HTR-8/SVneo (cell line): ENCODE results near the gene ARRB2.
"Not testable (repeated sequence)": the region's sequence is repeated elsewhere in the genome, so short reads cannot be mapped to it uniquely, and the experiment has no call there.

Experiments
- DNase-seq: peaks from one replicate; pipeline ENCODE4 v3.0.0; 2011; ENCODE audit warnings: low spot score, mixed read lengths; ENCODE audit not compliant: insufficient read length
- FAIRE-seq: peaks from 2 replicates; lab custom pipeline; 2011; peaks lifted over from hg19 to GRCh38; lab: Jason Lieb, UNC

Gene ARRB2

GRCh38 chr17:4709794-4710692 lies at the start of gene ARRB2:
ARRB2 (plus strand) TSS chr17:4710632; CDS start chr17:4710722, 90 bp downstream.
- DNase-seq (peak; percentile 98), FAIRE-seq (peak; percentile 99)

- no peak for DNase-seq
- no peak for FAIRE-seq
Measured at GRCh38 chr17:4663711-4664110, 46.7 kb upstream of the ARRB2 start.

GRCh38 chr17:4664230-4664629 lies 46.2 kb upstream of the ARRB2 start:
- DNase-seq (no peak), FAIRE-seq (no peak)

GRCh38 chr17:4665027-4665426 lies 45.4 kb upstream of the ARRB2 start:
- no peak for FAIRE-seq
- no peak for DNase-seq

GRCh38 chr17:4666296-4666695 lies 44.1 kb upstream of the ARRB2 start:
- DNase-seq (no peak), FAIRE-seq (no peak)

- DNase-seq (no peak), FAIRE-seq (no peak)
Measured at GRCh38 chr17:4667166-4667565, 43.3 kb upstream of the ARRB2 start.

- FAIRE-seq: no peak
Measured at GRCh38 chr17:4672055-4672630, 38.3 kb upstream of the ARRB2 start.

DNA sequence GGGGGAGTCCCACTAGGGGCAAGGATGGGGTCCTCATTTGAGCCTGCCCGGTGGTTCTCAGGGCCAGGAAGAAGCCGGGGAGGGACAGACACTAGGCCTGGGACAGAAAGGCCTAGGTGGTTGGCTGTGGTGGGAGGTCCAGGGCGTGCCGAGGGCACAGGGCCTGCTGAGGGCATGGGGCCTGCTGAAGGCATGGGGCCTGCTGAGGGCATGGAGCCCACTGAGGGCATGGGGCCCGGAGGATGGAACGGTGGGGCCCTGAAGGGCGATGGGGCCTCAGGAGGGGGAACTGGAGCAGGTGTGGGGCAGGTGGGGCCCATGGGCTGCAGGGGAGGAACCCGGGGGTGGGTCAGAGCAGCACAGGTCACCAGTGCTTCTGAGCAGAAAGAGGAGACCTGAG lies 37.7 kb upstream of the ARRB2 start:
- FAIRE-seq: no peak

More at GRCh38 chr17:4672055-4672630, 38.3 kb upstream of the ARRB2 start:
- DNase-seq: no peak

DNA sequence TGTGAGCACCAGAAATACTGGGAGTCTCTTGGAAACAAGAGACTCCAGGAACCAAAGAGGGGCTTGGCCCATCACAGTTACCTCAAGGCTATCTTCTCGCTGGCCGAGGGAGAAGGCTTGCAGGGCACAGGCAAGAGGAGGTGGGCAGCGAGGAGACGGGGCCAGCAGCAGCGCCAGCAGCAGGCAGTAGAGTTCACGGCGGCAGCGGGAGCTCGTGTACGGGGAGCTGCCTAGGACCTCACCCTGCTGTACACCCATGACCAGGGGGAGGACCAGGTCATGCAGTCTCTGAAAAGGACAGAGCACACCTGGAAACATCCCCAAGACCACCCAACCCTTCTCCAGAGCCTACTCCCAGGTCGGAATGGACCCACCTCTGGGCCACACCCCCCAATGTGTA lies 37.3 kb upstream of the ARRB2 start:
- FAIRE-seq (no peak), DNase-seq (no peak)

More for the DNA sequence above, 37.7 kb upstream of the ARRB2 start:
- no peak for DNase-seq

- DNase-seq (no peak), FAIRE-seq (no peak)
Measured at GRCh38 chr17:4673986-4674684, 36.3 kb upstream of the ARRB2 start.

DNA sequence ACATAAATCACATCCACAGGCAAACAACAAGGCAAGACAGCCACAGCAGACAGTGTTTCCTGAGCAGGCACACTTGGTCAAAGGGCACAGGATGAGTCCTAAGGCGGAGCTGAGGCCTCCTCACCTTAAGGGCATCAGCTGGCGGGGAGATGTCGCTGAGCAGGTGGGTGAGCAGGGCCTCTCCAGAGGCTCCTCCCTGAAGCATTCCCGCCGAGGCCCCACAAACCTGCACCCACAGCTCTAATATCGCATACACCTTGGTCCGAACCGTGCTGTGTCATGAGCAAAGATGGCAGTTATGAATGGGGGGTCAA lies 35.8 kb upstream of the ARRB2 start:
- FAIRE-seq (no peak), DNase-seq (no peak)

GRCh38 chr17:4675791-4676190 lies 34.6 kb upstream of the ARRB2 start:
- FAIRE-seq (no peak), DNase-seq (no peak)

GRCh38 chr17:4676791-4677190 lies 33.6 kb upstream of the ARRB2 start:
- FAIRE-seq: no peak
- DNase-seq: no peak

GRCh38 chr17:4678448-4679026 lies 31.9 kb upstream of the ARRB2 start:
- DNase-seq (peak; percentile 57), FAIRE-seq (peak; percentile 51)

- FAIRE-seq: peak; percentile 38
- DNase-seq: peak; percentile 48
Measured at GRCh38 chr17:4679658-4680057, 30.8 kb upstream of the ARRB2 start.

- not testable (repeated sequence) for FAIRE-seq, DNase-seq
Measured at GRCh38 chr17:4683739-4684138, 26.7 kb upstream of the ARRB2 start.

DNA sequence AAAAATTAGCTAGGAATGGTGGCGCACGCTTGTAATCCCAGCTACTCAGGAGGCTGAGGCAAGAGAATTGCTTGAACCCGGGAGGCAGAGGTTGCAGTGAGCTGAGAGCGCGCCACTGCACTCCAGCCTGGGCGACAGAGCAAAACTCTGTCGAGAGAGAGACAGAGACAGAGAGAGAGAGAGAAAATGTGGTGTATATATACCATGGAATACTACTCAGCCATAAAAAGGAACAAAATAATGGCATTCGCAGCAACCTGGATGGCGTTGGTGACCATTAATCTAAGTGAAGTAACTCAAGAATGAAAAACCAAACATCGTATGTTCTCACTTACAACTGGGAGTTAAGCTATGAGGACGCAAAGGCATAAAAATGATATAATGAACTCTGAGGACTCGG lies 20.6 kb upstream of the ARRB2 start:
- not testable (repeated sequence) for FAIRE-seq, DNase-seq

- DNase-seq (no peak), FAIRE-seq (no peak)
Measured at GRCh38 chr17:4690745-4691144, 19.7 kb upstream of the ARRB2 start.

DNA sequence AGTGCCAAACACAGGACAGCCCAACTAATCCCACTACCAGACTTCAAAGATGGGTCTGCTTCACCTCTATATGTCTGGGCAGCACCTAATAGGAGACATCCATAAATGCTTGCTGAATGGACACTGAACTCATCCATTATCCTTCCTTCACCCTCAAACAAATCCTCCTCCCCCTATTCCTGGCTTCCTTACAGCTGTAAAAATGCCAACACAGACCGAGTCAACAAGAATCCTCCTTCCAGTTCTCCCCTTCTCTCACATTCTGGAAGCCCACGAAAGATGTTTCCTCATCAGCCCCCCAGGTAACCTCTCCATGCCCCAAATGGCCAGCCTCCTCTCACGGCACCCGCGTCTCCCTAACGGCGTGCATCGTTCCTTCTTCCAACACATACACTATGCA lies 18.7 kb upstream of the ARRB2 start:
- FAIRE-seq (no peak), DNase-seq (no peak)

GRCh38 chr17:4693416-4693815 lies 17.0 kb upstream of the ARRB2 start:
- no peak for DNase-seq
- FAIRE-seq: peak; percentile 55

GRCh38 chr17:4696437-4696805 lies 14.0 kb upstream of the ARRB2 start:
- FAIRE-seq (no peak), DNase-seq (no peak)
